ENCODE measurements around the gene SASH1.
"Not testable (repeated sequence)": the region's sequence is repeated elsewhere in the genome, so short reads cannot be mapped to it uniquely, and the experiment has no call there.

The SASH1 gene

DNA sequence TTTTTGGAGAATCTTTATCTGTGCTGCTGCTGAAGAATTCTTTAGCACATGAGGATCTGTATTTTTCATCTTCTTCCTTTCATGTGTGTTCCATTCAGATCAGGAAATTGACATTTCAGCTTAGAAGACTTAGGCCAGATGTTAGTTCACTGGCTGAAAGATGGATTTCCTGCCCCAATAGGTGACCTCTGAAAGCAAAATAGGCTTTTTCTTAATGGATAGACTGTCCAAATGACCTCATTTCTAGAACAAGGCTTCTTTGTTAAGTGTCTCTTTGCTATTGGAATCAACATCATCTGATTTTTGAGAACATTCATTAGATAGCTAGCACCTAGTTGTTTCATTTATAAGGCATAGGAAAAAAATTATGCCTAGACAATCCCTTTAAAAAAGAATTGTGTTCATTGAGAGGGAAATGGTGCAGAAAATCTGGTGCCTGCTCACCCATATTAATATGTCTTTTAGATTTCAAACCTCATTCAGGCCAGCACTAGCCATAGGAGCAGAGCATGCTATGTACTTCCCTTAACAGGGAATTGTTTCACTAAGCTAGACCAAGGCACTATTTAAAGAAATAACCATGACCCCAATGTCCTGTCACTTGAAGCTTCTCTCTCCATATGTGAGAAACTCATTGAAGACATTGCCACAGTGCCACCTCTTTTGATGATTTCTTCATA, 13.6 kb upstream of the SASH1 start:
- DNase-seq, result peak in 1 of 56 donors; percentile 51

DNA sequence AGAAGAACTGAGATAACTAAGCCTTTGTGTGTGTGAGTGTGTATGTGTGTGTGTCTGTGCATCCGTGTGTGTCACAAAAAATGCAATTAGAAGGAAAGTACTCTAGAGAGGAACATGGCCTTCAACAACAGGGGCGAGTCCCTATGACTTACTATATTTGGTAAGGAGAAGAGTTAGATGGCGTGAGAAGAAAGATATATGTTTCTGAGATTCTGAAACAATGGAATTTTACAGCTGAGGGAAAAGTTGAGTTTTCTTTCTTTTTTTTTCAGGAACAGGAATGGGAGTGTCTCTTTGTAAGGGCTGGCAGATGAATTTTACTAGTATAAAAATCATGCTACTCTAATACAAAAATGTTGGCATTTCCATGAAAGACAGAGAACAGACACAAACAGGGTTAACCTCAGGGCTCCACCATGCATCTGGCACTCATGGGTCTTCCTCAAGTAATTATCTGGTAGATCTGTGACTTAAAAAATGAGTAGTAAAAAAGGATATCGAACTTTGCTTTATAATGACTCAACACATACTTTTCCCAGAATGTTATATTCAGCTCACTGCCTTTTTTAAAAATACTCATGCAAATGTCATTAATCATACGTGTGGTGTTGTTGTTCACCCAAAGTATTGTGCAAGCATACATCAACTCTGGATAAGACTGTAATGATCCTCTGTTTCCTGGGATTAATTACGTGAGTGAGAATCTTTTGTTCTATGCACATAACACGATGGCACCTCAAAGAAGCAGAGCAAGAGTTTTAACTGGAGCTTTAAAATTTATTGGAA, 12.8 kb upstream of the SASH1 start:
- no peak for DNase-seq

DNA sequence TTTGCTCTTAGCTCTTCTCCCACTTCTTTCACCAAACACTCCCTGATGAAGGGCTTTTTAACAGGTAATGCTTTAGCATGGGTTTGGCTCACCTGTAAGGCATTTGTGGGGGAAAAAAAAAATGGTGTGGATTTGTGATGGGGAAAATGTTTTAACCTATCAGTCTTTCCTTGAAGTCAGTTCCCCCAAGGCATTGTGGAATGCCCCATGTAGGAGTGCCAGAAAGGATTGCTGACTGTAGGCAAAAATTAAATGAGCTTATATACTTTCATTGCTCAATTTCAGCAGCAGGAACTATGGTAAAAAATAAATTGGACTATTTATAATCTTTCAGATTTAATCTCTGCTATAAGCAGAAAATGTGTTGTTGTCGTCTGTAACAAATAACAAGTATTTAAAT, 10.6 kb upstream of the SASH1 start:
- DNase-seq, result no peak

GRCh38 chr6:148336901-148337300, 5.7 kb upstream of the SASH1 start:
- DNase-seq, result no peak

DNA sequence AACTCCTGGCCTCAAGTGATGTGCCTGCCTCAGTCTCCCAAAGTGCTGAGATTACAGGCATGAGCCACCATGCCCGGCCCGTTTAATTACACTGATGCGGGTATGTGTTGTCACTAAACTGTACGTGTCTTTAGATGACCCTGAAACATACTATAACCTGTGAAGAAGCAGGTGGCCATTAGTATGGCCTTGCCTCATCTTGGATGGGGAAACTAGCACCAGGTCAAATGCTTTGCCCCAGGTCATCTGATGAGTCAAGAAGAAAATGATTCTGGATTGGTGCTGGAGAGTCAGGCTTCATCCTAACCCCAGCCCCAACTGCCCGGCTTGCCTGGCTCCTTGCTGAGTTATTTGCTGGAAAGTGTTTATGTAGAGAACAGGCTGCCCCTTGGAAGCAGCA, 2.9 kb upstream of the SASH1 start:
- DNase-seq, result no peak

- no peak for DNase-seq
These were observed 1.9 kb upstream of the SASH1 start for GRCh38 chr6:148340586-148341297.

DNA sequence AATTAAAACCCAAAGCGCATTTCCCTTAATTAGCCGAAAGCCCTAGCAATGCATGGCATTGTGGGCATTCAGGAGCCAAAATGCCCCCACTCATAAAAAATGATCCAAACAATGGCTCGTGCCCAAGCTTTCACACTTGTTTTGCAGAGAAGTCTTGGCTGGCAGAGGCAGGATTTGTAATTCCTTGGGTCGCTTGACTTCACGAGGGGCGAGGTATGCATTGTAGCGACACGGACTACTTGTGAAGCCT, 613 bp upstream of the SASH1 start:
- peak in 3 of 56 donors; percentile 42 to 58 (median 43) for DNase-seq

- DNase-seq, result peak in 3 of 56 donors; percentile 50 to 54 (median 52)
These were observed 577 bp downstream of the SASH1 start for GRCh38 chr6:148343047-148343782.

DNA sequence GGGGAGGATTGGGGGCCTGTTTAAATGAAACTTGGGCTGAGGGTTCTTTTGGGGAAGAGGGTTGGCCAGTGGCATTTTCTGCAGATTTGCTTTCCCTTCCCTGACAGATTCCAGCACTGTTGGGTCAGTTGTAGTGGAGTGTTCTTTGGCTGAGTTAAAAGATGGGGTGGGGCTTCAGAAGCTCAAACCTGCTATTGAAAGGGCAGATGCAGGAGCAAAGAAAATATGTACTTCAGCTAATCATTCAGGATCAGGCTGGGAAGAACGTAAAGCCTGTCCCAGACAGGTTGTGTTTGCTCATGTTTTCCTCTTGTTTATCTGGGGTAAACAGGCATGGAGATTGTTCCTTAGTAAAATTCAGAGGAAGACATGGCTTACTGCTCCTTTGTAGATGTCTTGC, 2.5 kb downstream of the SASH1 start:
- peak in 1 of 56 donors; percentile 31 for DNase-seq

DNA sequence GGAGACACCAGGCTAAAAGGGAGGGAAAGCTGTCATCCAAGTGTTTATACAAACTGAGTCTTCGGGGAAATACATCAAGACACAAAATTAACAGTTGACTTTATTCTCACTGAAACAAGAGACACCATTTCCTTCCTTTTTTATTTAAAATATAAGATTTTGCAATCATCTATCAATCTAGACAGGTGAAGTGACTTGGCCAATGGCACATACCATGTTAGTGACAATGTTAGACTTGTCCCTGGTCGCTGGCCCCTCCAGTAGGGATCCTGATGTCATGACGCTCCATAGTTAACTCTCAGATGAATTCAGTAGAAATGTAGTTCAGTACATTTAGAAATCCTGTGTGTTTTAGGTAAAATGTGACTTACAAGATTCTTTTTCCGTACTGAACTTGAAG, 2.9 kb downstream of the SASH1 start:
- no peak for DNase-seq

GRCh38 chr6:148346681-148347440, 4.2 kb downstream of the SASH1 start:
- no peak for DNase-seq

DNA sequence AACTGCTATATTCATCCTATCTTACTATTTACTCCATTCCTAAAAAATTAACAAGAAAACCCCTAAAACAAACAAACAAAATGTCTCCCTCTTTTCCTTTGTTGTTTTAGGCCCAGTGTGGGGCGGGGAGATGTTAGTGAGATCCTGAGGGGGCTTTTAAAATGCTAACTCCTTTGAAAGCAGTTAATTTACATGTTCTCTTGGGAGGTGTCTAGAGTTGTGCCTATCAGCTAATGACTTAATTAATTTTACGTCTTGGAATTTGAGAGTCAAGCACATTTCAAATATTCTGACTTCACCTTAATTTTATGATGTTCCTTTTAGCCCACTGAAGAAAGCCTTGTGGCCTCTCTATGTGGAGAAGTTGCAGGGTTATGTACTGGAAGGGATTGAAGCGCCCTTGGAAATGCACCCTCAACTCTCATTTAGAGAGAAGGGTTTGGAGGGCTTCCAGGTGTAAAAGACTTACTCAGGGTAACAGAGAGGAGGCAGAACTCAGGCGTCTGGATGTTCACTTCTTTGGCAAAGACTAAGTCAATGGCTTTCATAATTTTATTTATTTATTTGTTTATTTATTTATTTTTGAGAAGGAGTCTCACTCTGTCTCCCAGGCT, 4.9 kb downstream of the SASH1 start:
- no peak for DNase-seq

- DNase-seq, result no peak
These were observed 5.7 kb downstream of the SASH1 start for GRCh38 chr6:148348335-148348734.

DNA sequence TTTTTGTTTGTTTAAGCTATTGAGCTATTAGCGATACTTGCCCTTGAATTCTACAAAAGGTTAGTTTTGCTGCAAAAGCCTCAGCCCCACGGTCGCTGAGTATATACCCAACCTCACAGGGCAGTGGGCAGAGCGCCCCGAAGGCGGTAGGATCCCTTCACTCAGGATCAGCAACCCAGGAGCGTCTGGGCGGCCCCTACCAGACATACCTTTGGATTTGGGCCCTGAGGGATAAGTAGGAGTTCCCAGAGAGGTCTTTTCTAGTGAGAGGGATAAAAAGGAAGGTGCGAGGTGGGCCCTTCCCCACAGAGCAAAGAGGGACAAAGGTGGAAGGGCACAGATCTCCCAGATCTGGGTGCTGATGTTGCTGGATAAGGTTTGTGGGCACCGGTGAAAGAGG, 6.1 kb downstream of the SASH1 start:
- no peak for DNase-seq

- no peak for DNase-seq
These were observed 6.8 kb downstream of the SASH1 start for GRCh38 chr6:148349466-148349865.

GRCh38 chr6:148351309-148351708, 8.7 kb downstream of the SASH1 start:
- DNase-seq, result no peak

- not testable (repeated sequence) for DNase-seq
These were observed 9.8 kb downstream of the SASH1 start for GRCh38 chr6:148352421-148352820.

DNA sequence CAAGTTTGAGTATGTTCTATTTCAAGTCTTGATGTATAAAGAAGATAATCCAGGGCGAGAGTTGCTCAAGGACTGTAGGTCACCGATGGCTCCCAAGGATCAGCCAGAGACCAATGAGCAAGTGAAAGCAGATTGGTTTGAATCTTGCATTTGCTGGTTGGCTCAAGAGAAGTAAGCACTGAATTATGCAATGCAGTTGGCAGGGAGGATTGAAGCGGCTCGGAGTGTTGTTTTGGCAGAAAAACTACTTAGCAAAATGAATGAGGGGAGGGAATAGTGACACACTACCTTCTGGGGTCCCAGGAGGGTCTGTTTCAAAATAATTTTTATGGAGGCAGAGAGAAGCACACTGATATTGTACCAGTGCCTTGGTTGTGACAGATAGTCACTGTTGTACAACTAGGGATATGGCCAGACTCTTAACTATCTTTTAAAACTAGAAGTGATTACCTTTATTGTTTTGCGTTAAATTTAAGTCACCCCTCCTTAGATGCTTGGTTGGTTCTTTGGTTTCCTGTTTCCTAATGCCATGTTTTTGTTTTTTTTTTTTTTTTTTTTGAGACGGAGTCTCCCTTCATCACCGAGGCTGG, 15.7 kb downstream of the SASH1 start:
- peak in 12 of 56 donors; percentile 2 to 37 (median 26) for DNase-seq

DNA sequence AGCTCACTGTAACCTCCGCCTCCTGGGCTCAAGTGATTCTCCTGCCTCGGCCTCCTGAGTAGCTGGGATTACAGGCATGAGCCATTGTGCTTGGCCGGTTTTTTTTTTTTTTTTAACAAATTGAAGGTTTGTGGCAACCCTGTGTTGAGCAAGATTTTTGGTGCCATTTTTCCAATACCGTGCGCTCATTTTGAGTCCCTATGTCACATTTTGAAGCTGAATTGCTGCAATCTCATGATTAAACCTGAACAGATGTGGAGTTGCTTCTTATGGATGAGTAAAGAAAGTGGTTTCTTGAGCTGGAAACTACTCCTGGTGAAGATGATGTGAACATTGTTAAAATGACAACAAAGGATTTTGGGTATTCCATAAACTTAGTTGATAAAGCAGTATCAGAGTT, 16.6 kb downstream of the SASH1 start:
- no peak for DNase-seq
